K562 (cell line): ENCODE results near the gene NEURL2. TPM values are rescaled to one million over a fixed set of nuclear protein-coding genes. Genes with fewer than 3 reads are reported as not detected.
A peak's percentile ranks its signal among the peaks of the same experiment; 100 is the strongest.

Experiments used
- CEBPG ChIP-seq, 3 experiments: fragments of 200-800 bp in 1 of 3; sonication (Bioruptor generic) in 1 of 3; sonication (generic) in 1 of 3; formaldehyde crosslinking in 1 of 3; IDR thresholded peaks in 2 of 3; conservative IDR thresholded peaks in 1 of 3; 2 replicates each; pipeline versions ENCODE4 v1.6.1 to v1.8.0; 2016 to 2022; ENCODE audit warnings: missing compliant biosample characterization in 2 of 3, missing genetic modification characterization in 2 of 3, mild to moderate bottlenecking in 1 of 3, missing genetic modification reagents in 1 of 3
- CREM ChIP-seq: IDR thresholded peaks from 2 replicates; pipeline ENCODE4 v1.6.1; 2014; ENCODE audit warnings: antibody characterized with exemption, low read depth
- ETV5 ChIP-seq: sonication (generic); formaldehyde crosslinking; IDR thresholded peaks from 2 replicates; pipeline ENCODE4 v1.4.0; 2020; ENCODE audit warnings: low read depth, mild to moderate bottlenecking, missing genetic modification reagents
- HLTF ChIP-seq: fragments of 450-650 bp; IDR thresholded peaks from 2 replicates; pipeline ENCODE4 v1.6.1; 2016
- MAZ ChIP-seq, 2 experiments: fragments of 450-650 bp in 1 of 2; sonication (generic) in 1 of 2; formaldehyde crosslinking; IDR thresholded peaks in 1 of 2; conservative IDR thresholded peaks in 1 of 2; 2 replicates each; pipeline versions ENCODE4 v1.4.0 to v1.5.0; 2020; ENCODE audit warnings: mild to moderate bottlenecking in 1 of 2, missing genetic modification reagents in 1 of 2
- MCM3 ChIP-seq: fragments of 450-650 bp; IDR thresholded peaks from 2 replicates; pipeline ENCODE4 v1.6.1; 2016
- NCOA6 ChIP-seq: fragments of 450-650 bp; IDR thresholded peaks from 2 replicates; pipeline ENCODE4 v1.6.1; 2017; ENCODE audit warnings: mild to moderate bottlenecking
- NR2F6 ChIP-seq: fragments of 450-650 bp; formaldehyde crosslinking; IDR thresholded peaks from 2 replicates; pipeline ENCODE4 v1.4.0; 2020; ENCODE audit warnings: mild to moderate bottlenecking
- SIX5 ChIP-seq, 2 experiments: IDR thresholded peaks; 2 replicates each; pipeline ENCODE4 v1.6.1; 2011; ENCODE audit warnings: low read length in 2 of 2, borderline replicate concordance in 1 of 2, low read depth in 1 of 2, mild to moderate bottlenecking in 1 of 2, moderate library complexity in 1 of 2; ENCODE audit not compliant: insufficient read depth in 1 of 2
- SMC3 ChIP-seq: conservative IDR thresholded peaks from 2 replicates; pipeline ENCODE4 v1.6.1; 2011; ENCODE audit warnings: low read depth, low read length, improper control_type of control experiment; ENCODE audit not compliant: insufficient read depth
- TCFL5 ChIP-seq: fragments of 250-450 bp; sonication (Bioruptor Pico); conservative IDR thresholded peaks from 2 replicates; pipeline ENCODE4 v1.6.1; 2021; ENCODE audit warnings: mild to moderate bottlenecking, moderate library complexity, matching md5 sums
- TEAD4 ChIP-seq, 2 experiments: sonication (generic) in 1 of 2; formaldehyde crosslinking in 1 of 2; IDR thresholded peaks; 2 replicates each; pipeline versions ENCODE4 v1.6.1 to v1.8.0; 2012 to 2022; ENCODE audit warnings: borderline replicate concordance in 1 of 2, inconsistent platforms in 1 of 2, low read length in 1 of 2, mild to moderate bottlenecking in 1 of 2, missing genetic modification reagents in 1 of 2
- ZNF133 ChIP-seq: fragments of 250-450 bp; sonication (Bioruptor Pico); IDR thresholded peaks from 2 replicates; pipeline ENCODE4 v1.4.0; 2020; ENCODE audit warnings: mild to moderate bottlenecking
- ZNF140 ChIP-seq: fragments of 250-450 bp; sonication (Bioruptor Pico); IDR thresholded peaks from 2 replicates; pipeline ENCODE4 v1.8.0; 2021; ENCODE audit warnings: moderate library complexity, mild to moderate bottlenecking, inconsistent platforms
- ZNF668 ChIP-seq: fragments of 250-450 bp; sonication (Bioruptor Pico); IDR thresholded peaks from 2 replicates; pipeline ENCODE4 v1.8.0; 2022; ENCODE audit warnings: mild to moderate bottlenecking, inconsistent platforms
- polyA plus RNA-seq, 8 experiments: library from polyadenylated mRNA; depleted of rRNA in 4 of 8; stranded (reverse) in 5 of 8; unstranded in 3 of 8; fragments of >200 nt; fragmentation: Nextera tagmentation in 2 of 8; fragmentation: Illumina TruSeq in 1 of 8; extraction: Ambion mirVana in 2 of 8; extraction: Trizol in 1 of 8; gene quantifications; 2 replicates each; pipeline versions ENCODE4 v1.2.1 to v1.2.3, GENCODE V29; 2011 to 2014; ENCODE audit warnings: inconsistent platforms in 1 of 8, missing spikeins in 1 of 8
- total RNA-seq, 7 experiments: library from RNA; depleted of rRNA in 6 of 7; stranded (reverse); fragments of >200 nt in 6 of 7; fragmentation: Illumina TruSeq in 2 of 7; extraction: Trizol in 2 of 7; gene quantifications; 2 replicates each; pipeline versions ENCODE4 v1.2.1 to v1.2.3, GENCODE V29; 2011 to 2021; ENCODE audit warnings: low replicate concordance in 1 of 7
- TF ChIP-seq, protein P1 (sequence below): fragments of 250-450 bp; sonication (Bioruptor Pico); IDR thresholded peaks from 2 replicates; pipeline ENCODE4 v1.5.0; 2021; ENCODE audit warnings: mild to moderate bottlenecking, borderline replicate concordance
- TF ChIP-seq, protein P2 (sequence below): sonication (generic); formaldehyde crosslinking; IDR thresholded peaks from 2 replicates; pipeline ENCODE4 v1.9.0; 2022; ENCODE audit warnings: mild to moderate bottlenecking, missing genetic modification reagents
- TF ChIP-seq, protein P3 (sequence below): fragments of 450-650 bp; formaldehyde crosslinking; IDR thresholded peaks from 2 replicates; pipeline ENCODE4 v1.4.0; 2022; ENCODE audit warnings: missing genetic modification characterization
- TF ChIP-seq, protein P4 (sequence below), 2 experiments: fragments of 450-650 bp in 1 of 2; sonication (generic) in 1 of 2; formaldehyde crosslinking; conservative IDR thresholded peaks; 2 replicates each; pipeline versions ENCODE4 v1.4.0 to v1.8.1; 2020 to 2022; ENCODE audit warnings: mild to moderate bottlenecking in 1 of 2, missing genetic modification reagents in 1 of 2
- TF ChIP-seq, protein P5 (sequence below), 2 experiments: IDR thresholded peaks; 2 replicates each; pipeline ENCODE4 v1.6.1; 2011; ENCODE audit warnings: borderline replicate concordance in 1 of 2, control low read depth in 1 of 2, low read depth in 1 of 2, low read length in 1 of 2, mild to moderate bottlenecking in 1 of 2, mixed read lengths in 1 of 2, moderate library complexity in 1 of 2; ENCODE audit not compliant: insufficient read depth in 1 of 2, insufficient read length in 1 of 2, poor library complexity in 1 of 2, severe bottlenecking in 1 of 2; ENCODE audit errors: extremely low read depth in 1 of 2

The NEURL2 gene
- total and polyA plus RNA-seq, 9 of the 15 experiments (the other 6 are each of a cell fraction or from before 2014, with no cell fraction given): 0.22 to 1.9 (median 0.50) TPM; not detected in 1

DNA sequence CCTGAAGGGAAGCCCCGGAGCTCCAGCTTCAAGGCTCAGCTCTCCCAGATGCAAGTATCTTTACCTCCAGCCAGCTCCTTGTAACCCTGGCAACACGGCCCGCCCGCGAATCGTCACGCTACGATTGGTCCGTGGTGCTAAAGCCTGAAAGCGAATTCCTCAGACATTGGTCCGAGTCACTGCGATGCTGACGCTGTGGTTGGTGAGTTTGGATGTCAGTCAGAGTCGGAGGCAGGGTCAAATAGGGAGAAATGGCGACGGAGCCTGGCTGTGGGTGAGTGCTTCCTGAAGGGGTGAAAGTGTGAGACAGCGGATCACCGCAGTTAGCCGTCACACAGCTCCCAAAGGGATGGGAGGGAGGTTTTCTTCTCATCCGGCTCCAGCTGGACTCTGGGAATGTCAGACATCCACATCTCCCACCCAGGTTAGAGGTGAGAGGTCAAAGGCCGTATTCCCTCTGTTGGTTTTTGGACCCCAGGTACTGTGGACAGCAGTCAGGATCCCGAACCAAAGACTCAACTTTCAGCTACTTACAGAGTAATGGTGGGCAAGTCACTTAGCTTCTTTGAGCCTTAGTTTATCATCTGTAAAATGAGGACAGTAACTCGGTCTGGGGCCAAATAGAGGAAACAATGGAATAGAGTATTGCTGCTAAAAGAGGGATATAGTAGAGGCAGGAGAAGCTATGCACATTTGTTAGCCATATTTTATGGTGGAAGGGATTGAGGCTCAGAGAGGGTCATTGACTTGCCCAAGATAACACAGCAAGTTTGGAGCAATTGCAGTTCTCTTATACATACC lies 9.8 kb downstream of the NEURL2 start, which contains the start of gene ZSWIM1 (continued):
- TF ChIP-seq, protein P1, sequence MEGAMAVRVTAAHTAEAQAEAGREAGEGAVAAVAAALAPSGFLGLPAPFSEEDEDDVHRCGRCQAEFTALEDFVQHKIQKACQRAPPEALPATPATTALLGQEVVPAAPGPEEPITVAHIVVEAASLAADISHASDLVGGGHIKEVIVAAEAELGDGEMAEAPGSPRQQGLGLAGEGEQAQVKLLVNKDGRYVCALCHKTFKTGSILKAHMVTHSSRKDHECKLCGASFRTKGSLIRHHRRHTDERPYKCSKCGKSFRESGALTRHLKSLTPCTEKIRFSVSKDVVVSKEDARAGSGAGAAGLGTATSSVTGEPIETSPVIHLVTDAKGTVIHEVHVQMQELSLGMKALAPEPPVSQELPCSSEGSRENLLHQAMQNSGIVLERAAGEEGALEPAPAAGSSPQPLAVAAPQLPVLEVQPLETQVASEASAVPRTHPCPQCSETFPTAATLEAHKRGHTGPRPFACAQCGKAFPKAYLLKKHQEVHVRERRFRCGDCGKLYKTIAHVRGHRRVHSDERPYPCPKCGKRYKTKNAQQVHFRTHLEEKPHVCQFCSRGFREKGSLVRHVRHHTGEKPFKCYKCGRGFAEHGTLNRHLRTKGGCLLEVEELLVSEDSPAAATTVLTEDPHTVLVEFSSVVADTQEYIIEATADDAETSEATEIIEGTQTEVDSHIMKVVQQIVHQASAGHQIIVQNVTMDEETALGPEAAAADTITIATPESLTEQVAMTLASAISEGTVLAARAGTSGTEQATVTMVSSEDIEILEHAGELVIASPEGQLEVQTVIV: no peak
- TF ChIP-seq ZNF668 (CRISPR knock-in tag): no peak
- peak; percentile 68; the same call in 1 of the 2 replicates for TF ChIP-seq HLTF
- no peak for TF ChIP-seq TEAD4 (IDR thresholded peaks at IDR 0.05; ENCODE audit: low read length)
- TF ChIP-seq TEAD4 (CRISPR knock-in tag; IDR thresholded peaks at IDR 0.05; ENCODE audit: borderline replicate concordance): no peak
- no peak for TF ChIP-seq ZNF133 (CRISPR knock-in tag)
- TF ChIP-seq NCOA6: no peak
- TF ChIP-seq MCM3: no peak
- TF ChIP-seq, protein P2, sequence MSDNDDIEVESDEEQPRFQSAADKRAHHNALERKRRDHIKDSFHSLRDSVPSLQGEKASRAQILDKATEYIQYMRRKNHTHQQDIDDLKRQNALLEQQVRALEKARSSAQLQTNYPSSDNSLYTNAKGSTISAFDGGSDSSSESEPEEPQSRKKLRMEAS (CRISPR knock-in tag): no peak
- TF ChIP-seq, protein P3, sequence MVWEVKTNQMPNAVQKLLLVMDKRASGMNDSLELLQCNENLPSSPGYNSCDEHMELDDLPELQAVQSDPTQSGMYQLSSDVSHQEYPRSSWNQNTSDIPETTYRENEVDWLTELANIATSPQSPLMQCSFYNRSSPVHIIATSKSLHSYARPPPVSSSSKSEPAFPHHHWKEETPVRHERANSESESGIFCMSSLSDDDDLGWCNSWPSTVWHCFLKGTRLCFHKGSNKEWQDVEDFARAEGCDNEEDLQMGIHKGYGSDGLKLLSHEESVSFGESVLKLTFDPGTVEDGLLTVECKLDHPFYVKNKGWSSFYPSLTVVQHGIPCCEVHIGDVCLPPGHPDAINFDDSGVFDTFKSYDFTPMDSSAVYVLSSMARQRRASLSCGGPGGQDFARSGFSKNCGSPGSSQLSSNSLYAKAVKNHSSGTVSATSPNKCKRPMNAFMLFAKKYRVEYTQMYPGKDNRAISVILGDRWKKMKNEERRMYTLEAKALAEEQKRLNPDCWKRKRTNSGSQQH (CRISPR knock-in tag): no peak
- TF ChIP-seq, protein P4, sequence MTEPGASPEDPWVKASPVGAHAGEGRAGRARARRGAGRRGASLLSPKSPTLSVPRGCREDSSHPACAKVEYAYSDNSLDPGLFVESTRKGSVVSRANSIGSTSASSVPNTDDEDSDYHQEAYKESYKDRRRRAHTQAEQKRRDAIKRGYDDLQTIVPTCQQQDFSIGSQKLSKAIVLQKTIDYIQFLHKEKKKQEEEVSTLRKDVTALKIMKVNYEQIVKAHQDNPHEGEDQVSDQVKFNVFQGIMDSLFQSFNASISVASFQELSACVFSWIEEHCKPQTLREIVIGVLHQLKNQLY (CRISPR knock-in tag; conservative IDR thresholded peaks at IDR 0.05): no peak
- TF ChIP-seq ZNF140 (CRISPR knock-in tag): no peak
- no peak for TF ChIP-seq TCFL5 (CRISPR knock-in tag)
- no peak for TF ChIP-seq NR2F6 (CRISPR knock-in tag)
- TF ChIP-seq SMC3: no peak
- peak; percentile 86 for TF ChIP-seq CREM
- TF ChIP-seq MAZ (CRISPR knock-in tag; conservative IDR thresholded peaks at IDR 0.05 in 1 of 2, IDR thresholded peaks at IDR 0.05 in 1 of 2): 0 out of 4 replicates have a peak, but pooled peaks of 1 of the 2 experiments have one; percentile 32
- peak; percentile 62; the same call in 1 of the 2 replicates for TF ChIP-seq ETV5
- no peak for TF ChIP-seq SIX5 (IDR thresholded peaks at IDR 0.05; ENCODE audit: borderline replicate concordance in 1 of 2, insufficient read depth in 1 of 2, low read depth in 1 of 2, low read length in 2 of 2)
- TF ChIP-seq CEBPG (CRISPR knock-in tag; IDR thresholded peaks at IDR 0.05): no peak
- no peak for TF ChIP-seq CEBPG (tag; conservative IDR thresholded peaks at IDR 0.05 in 1 of 2, IDR thresholded peaks at IDR 0.05 in 1 of 2)
- TF ChIP-seq, protein P5, sequence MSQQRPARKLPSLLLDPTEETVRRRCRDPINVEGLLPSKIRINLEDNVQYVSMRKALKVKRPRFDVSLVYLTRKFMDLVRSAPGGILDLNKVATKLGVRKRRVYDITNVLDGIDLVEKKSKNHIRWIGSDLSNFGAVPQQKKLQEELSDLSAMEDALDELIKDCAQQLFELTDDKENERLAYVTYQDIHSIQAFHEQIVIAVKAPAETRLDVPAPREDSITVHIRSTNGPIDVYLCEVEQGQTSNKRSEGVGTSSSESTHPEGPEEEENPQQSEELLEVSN (IDR thresholded peaks at IDR 0.05; ENCODE audit: borderline replicate concordance in 1 of 2, extremely low read depth in 1 of 2, insufficient read depth in 1 of 2, insufficient read length in 1 of 2, low read depth in 1 of 2, low read length in 1 of 2, poor library complexity in 1 of 2, severe bottlenecking in 1 of 2): no peak
